IMR-90 (cell line): Measurements from ENCODE around the gene RENBP. TPM values are rescaled to one million over a fixed set of nuclear protein-coding genes. Genes with fewer than 3 reads are reported as not detected.

Experiments used
- ATAC-seq: fragments of 200-7000 bp; cut with Tn5 transposase; 2 replicates; pipeline ENCODE4 v1.9.1; 2020; ENCODE audit warnings: low read depth, mild to moderate bottlenecking, moderate library complexity
- BruUV-seq: library from RNA; stranded (reverse); fragments of 400-500 nt; replicated peaks from 2 replicates; lab custom pipeline; 2021; lab: Mats Ljungman, UMichigan
- CTCF ChIA-PET: fragments of 300-600 bp; formaldehyde crosslinking; extraction: SDS; loops from one replicate; lab custom pipeline; 2021; ENCODE audit warnings: antibody characterized with exemption; lab: Yijun Ruan, JAX
- POLR2A ChIA-PET: fragments of 300-600 bp; sonication (Branson Sonifier 250); formaldehyde crosslinking; loops from one replicate; lab custom pipeline; 2022; ENCODE audit warnings: antibody characterized with exemption; ENCODE audit not compliant: unreplicated experiment; lab: Charles Lee
- DNase-seq: peaks from one replicate; pipeline ENCODE4 v3.0.0; 2013
- H2AFZ ChIP-seq: replicated peaks from 2 replicates; pipeline ENCODE3; 2013; ENCODE audit warnings: low read length, mild to moderate bottlenecking; ENCODE audit not compliant: poor library complexity
- H2AK5ac ChIP-seq: 2 replicates; pipeline ENCODE4 v1.6.1; 2013; ENCODE audit warnings: low read depth, low read length, inconsistent platforms
- H2AK9ac ChIP-seq: replicated peaks from 2 replicates; pipeline ENCODE3; 2013; ENCODE audit warnings: mild to moderate bottlenecking, low read depth, low read length, moderate library complexity; ENCODE audit not compliant: poor library complexity
- H2BK120ac ChIP-seq: 2 replicates; pipeline ENCODE4 v1.6.1; 2013; ENCODE audit warnings: low read depth, low read length, inconsistent platforms
- H2BK15ac ChIP-seq: 3 replicates; pipeline ENCODE4 v1.6.1; 2013; ENCODE audit warnings: low read depth, low read length, inconsistent platforms
- H2BK20ac ChIP-seq: 2 replicates; pipeline ENCODE4 v1.6.1; 2013; ENCODE audit warnings: low read depth, mild to moderate bottlenecking, inconsistent platforms, low read length, moderate library complexity
- H2BK5ac ChIP-seq: 2 replicates; pipeline ENCODE4 v1.6.1; 2013; ENCODE audit warnings: mild to moderate bottlenecking, low read depth, low read length, inconsistent platforms; ENCODE audit not compliant: poor library complexity, severe bottlenecking
- H3K14ac ChIP-seq: replicated peaks from 2 replicates; pipeline ENCODE4 v1.6.1; 2013; ENCODE audit warnings: low read depth, low read length, inconsistent platforms
- H3K18ac ChIP-seq: 2 replicates; pipeline ENCODE4 v1.6.1; 2013; ENCODE audit warnings: low read depth, low read length, control low read depth
- H3K23ac ChIP-seq: 2 replicates; pipeline ENCODE4 v1.6.1; 2013; ENCODE audit warnings: low read depth, low read length, inconsistent platforms
- H3K27ac ChIP-seq: 2 replicates; pipeline ENCODE4 v1.5.1; 2013; ENCODE audit warnings: mild to moderate bottlenecking, control low read depth, low read length; ENCODE audit not compliant: insufficient read depth
- H3K27me3 ChIP-seq: 2 replicates; pipeline ENCODE4 v1.6.1; 2013; ENCODE audit warnings: low read length; ENCODE audit not compliant: control insufficient read depth, insufficient read depth
- H3K36me3 ChIP-seq: 2 replicates; pipeline ENCODE4 v1.6.1; 2013; ENCODE audit warnings: low read length, mixed read lengths; ENCODE audit not compliant: control insufficient read depth, insufficient read depth
- H3K4ac ChIP-seq: 2 replicates; pipeline ENCODE4 v1.6.1; 2013; ENCODE audit warnings: low read depth, low read length, inconsistent platforms
- H3K4me1 ChIP-seq: 2 replicates; pipeline ENCODE4 v1.6.1; 2013; ENCODE audit warnings: low read length, mixed read lengths; ENCODE audit not compliant: control insufficient read depth, insufficient read depth
- H3K4me2 ChIP-seq: 2 replicates; pipeline ENCODE4 v1.6.1; 2013; ENCODE audit warnings: low read depth, mild to moderate bottlenecking, control low read depth, low read length, moderate library complexity
- H3K4me3 ChIP-seq: 2 replicates; pipeline ENCODE4 v1.5.1; 2013; ENCODE audit warnings: low read depth, mild to moderate bottlenecking, control low read depth, low read length, moderate library complexity; ENCODE audit not compliant: insufficient read depth
- H3K56ac ChIP-seq: 2 replicates; pipeline ENCODE4 v1.6.1; 2013; ENCODE audit warnings: low read length, inconsistent platforms; ENCODE audit not compliant: insufficient read depth; ENCODE audit errors: extremely low read depth
- H3K79me1 ChIP-seq, 2 experiments: 2 replicates each; pipeline ENCODE4 v1.6.1; 2013; ENCODE audit warnings: low read length in 2 of 2, inconsistent platforms in 1 of 2, low read depth in 1 of 2
- H3K9ac ChIP-seq: 2 replicates; pipeline ENCODE4 v1.6.1; 2013; ENCODE audit warnings: low read depth, low read length, control low read depth
- H3K9me1 ChIP-seq: 2 replicates; pipeline ENCODE4 v1.6.1; 2013; ENCODE audit warnings: low read length, inconsistent platforms; ENCODE audit not compliant: insufficient read depth
- H3K9me3 ChIP-seq: 2 replicates; pipeline ENCODE4 v1.6.1; 2013; ENCODE audit warnings: low read length; ENCODE audit not compliant: control insufficient read depth, insufficient read depth
- H4K20me1 ChIP-seq: 2 replicates; pipeline ENCODE4 v1.6.1; 2013; ENCODE audit warnings: low read length, inconsistent platforms; ENCODE audit not compliant: insufficient read depth
- H4K5ac ChIP-seq: 2 replicates; pipeline ENCODE4 v1.6.1; 2013; ENCODE audit warnings: mild to moderate bottlenecking, low read depth, low read length, control low read depth
- H4K8ac ChIP-seq, 2 experiments: 2 replicates each; pipeline ENCODE4 v1.6.1; 2013; ENCODE audit warnings: low read depth in 2 of 2, low read length in 2 of 2, control low read depth in 1 of 2, inconsistent platforms in 1 of 2
- H4K91ac ChIP-seq: 2 replicates; pipeline ENCODE4 v1.6.1; 2013; ENCODE audit warnings: low read depth, low read length, inconsistent platforms; ENCODE audit not compliant: insufficient read depth
- BHLHE40 ChIP-seq: fragments of 150-350 bp; IDR thresholded peaks from 2 replicates; pipeline ENCODE4 v1.6.1; 2016; ENCODE audit warnings: mild to moderate bottlenecking, low read depth, low read length
- FOS ChIP-seq: fragments of 150-350 bp; IDR thresholded peaks from 2 replicates; pipeline ENCODE4 v1.6.1; 2016; ENCODE audit warnings: low read depth, low read length
- MAFK ChIP-seq: IDR thresholded peaks from 2 replicates; pipeline ENCODE4 v1.6.1; 2012; ENCODE audit warnings: low read depth, low read length, improper control_type of control experiment
- MXI1 ChIP-seq: IDR thresholded peaks from 2 replicates; pipeline ENCODE4 v1.6.1; 2012; ENCODE audit warnings: low read depth, mild to moderate bottlenecking, low read length, moderate library complexity, borderline replicate concordance
- NFE2L2 ChIP-seq: fragments of 150-350 bp; IDR thresholded peaks from 2 replicates; pipeline ENCODE4 v1.6.1; 2016; ENCODE audit warnings: low read depth, mild to moderate bottlenecking, low read length
- RCOR1 ChIP-seq: IDR thresholded peaks from 2 replicates; pipeline ENCODE4 v1.6.1; 2012; ENCODE audit warnings: mild to moderate bottlenecking, low read length, improper control_type of control experiment; ENCODE audit not compliant: insufficient replicate concordance
- SMC3 ChIP-seq: fragments of 150-350 bp; IDR thresholded peaks from 2 replicates; pipeline ENCODE4 v1.6.1; 2016; ENCODE audit warnings: low read depth, mild to moderate bottlenecking, antibody characterized with exemption, low read length, moderate library complexity
- WGBS, 2 experiments: methylation state at CpG; one replicate each; pipeline versions ENCODE4 v1.1.5 to v1.1.7; 2013; ENCODE audit warnings: missing lambda C conversion rate in 2 of 2; ENCODE audit not compliant: insufficient read length in 1 of 2; ENCODE audit errors: extremely low coverage in 2 of 2; 5-methylcytosine and 5-hydroxymethylcytosine counted together
- dilution Hi-C: fragments of 300-500 bp; cut with HindIII; formaldehyde crosslinking; loops from one replicate; pipeline ENCODE4 v1.14.3; 2018; ENCODE audit warnings: low sequenced_read_pairs; ENCODE audit not compliant: unreplicated experiment
- in situ Hi-C: fragments of 300-500 bp; cut with MboI; formaldehyde crosslinking; loops from 3 replicates; pipeline ENCODE4 v1.14.3; 2019; ENCODE audit warnings: low sequenced_read_pairs, inconsistent platforms, mixed read lengths
- intact Hi-C: fragments of 100-400 bp; cut with micrococcal nuclease; formaldehyde crosslinking; loops from 2 replicates; pipeline ENCODE4 v1.10.0; 2022
- polyA plus RNA-seq, 3 experiments: library from polyadenylated mRNA; depleted of rRNA; stranded (reverse); fragments of >200 nt; gene quantifications; 2 replicates each; pipeline ENCODE4 v1.2.3, GENCODE V29; 2012; ENCODE audit warnings: low replicate concordance in 1 of 3
- total RNA-seq: library from RNA; depleted of rRNA; stranded (reverse); fragments of >200 nt; gene quantifications from 2 replicates; pipeline ENCODE4 v1.2.3, GENCODE V29; 2012

RENBP gene
- total and polyA plus RNA-seq, 2 of the 4 experiments (the other 2 are of a cell fraction), result 0.15 to 0.18 TPM

DNA sequence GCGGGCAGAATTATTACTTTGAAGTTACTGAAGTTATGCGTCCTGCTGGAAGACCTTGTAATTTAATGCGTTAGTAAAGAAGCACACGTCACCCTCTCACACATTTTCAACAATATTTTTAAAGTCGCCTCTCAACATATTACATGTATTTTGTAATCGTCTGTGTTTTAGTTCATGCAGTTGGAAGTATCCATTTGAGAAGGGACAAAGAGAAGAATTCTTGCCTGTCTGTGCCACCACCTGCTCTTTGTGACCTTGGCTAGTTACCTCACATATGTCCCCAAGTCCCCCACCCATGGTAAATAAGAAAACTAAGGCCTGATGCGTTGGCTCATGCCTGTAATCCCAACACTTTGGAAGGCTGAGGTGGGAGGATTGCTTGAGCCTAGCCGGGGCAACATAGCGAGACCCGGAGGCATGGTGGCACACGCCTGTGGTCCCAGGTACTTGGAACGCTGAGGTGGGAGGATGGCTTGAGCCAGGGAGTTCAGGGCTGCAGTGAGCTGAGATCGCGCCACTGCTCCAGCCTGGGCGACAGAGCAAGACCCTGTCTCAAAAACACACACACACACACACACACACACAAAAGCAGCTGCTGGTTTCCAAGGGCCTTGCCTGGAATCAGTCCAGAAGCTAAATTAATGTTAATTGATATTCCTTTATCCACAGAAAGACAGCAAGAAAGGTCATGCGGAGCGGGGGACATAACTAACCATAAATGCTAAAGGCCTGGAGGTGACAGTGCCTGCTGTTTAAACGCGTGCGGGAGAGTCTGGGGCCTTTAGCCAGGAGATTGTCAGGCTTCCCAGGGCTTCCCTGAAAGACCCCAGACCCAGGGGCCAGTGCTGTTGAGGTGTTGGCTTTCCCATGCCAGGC lies 28.9 kb upstream of the RENBP start:
- peak overlapping the region; percentile 67; the same call in 1 of the 2 replicates for H4K5ac ChIP-seq
- no peak overlapping the region for H2BK15ac ChIP-seq
- peak overlapping the region; percentile 86 for H3K14ac ChIP-seq
- H2AFZ ChIP-seq, result peak overlapping the region; percentile 92
- H2BK120ac ChIP-seq, result 0 out of 2 replicates have a peak overlapping the region, but pooled peaks have one; percentile 2
- TF ChIP-seq SMC3 (no peak), NFE2L2 (no peak), MAFK (no peak), RCOR1 (no peak), FOS (no peak), BHLHE40 (no peak), MXI1 (no peak)
- H3K56ac ChIP-seq, result peak overlapping the region; percentile 85
- intact Hi-C loops (no loop called here), dilution Hi-C loops (no loop called here), in situ Hi-C loops (no loop called here)
- H2BK20ac ChIP-seq, result no peak overlapping the region
- H4K8ac ChIP-seq, result peak overlapping the region; percentile 19 to 77
- H3K4me1 ChIP-seq, result peaks cover 8% of the 10 kb centered on the region
- peak overlapping the region; percentile 21; the same call in 1 of the 2 replicates for H3K18ac ChIP-seq
- peaks cover 3% of the 10 kb centered on the region; the same call in 1 of the 2 replicates for H3K9me1 ChIP-seq
- H3K27me3 ChIP-seq, result no peaks in the 10 kb centered on the region
- H2AK9ac ChIP-seq, result peak overlapping the region; percentile 94
- no peaks in the 10 kb centered on the region for H3K9me3 ChIP-seq
- peaks cover 24% of the 10 kb centered on the region for H4K20me1 ChIP-seq
- ATAC-seq, result no peak
- peak overlapping the region; percentile 84 for H3K4ac ChIP-seq
- peaks cover 14 to 27% of the 10 kb centered on the region in 2 experiments; a peak in 2 of 4 replicates for H3K79me1 ChIP-seq
- H2BK5ac ChIP-seq, result peak overlapping the region; percentile 87
- no peak for DNase-seq
- ChIA-PET CTCF (no interaction called here), POLR2A (interaction anchor here (0.6 to 0.8 kb wide), 2 partner anchors 67 to 72 kb away, joined by 3 to 5 read pairs; no protein-coding TSS in a partner anchor)
- H3K36me3 ChIP-seq, result no peaks in the 10 kb centered on the region
- H3K23ac ChIP-seq, result peak overlapping the region; percentile 67
- H3K9ac ChIP-seq, result peak overlapping the region; percentile 93
- H3K4me3 ChIP-seq, result peak overlapping the region; percentile 96
- H2AK5ac ChIP-seq, result peak overlapping the region; percentile 88
- BruUV-seq, result no TSS peak
- peak overlapping the region; percentile 86 for H3K27ac ChIP-seq
- 68% methylated on average over 5 of the region's 20 CpGs; no CpG with 5 or more reads in 1 of the 2 experiments for WGBS, 2 experiments
- H4K91ac ChIP-seq, result peak overlapping the region; percentile 76
- peak overlapping the region; percentile 98 for H3K4me2 ChIP-seq
